ENCODE measurements around the gene BMP7. TPM values are rescaled to one million over a fixed set of nuclear protein-coding genes. Genes with fewer than 3 reads are reported as not detected.

BMP7 gene
- total RNA-seq, 2 experiments from 2014 or later = not detected

DNA sequence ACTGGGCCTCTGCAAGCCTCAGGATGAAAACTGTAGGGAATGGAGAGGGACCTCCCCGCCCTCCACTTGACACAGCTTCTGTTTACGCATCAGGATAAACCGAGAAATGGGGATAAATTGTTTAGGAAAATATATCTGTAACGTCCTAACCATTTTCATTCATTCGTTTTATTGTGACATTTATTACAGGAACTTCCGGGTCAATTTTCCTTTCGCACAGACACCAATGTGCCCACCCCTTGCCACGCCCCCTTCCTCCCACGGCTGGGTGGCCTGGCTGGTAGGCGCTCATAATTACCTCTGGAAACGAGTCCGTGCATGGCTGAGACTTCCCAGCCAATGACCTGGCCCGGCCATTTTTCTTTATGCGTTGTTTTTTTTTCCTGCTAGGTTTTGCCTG is 96.1 kb downstream of the BMP7 start:
- Mint-ChIP-seq H3K4me3 (no peak overlapping the region), H3K27me3 (no peaks in the 10 kb centered on the region), H3K36me3 (ENCODE audit: low read depth) (no peaks in the 10 kb centered on the region), H3K9me3 (no peaks in the 10 kb centered on the region), H3K4me1 (no peaks in the 10 kb centered on the region), H3K27ac (no peak overlapping the region)
- ChIA-PET CTCF (no interaction called here), POLR2A (no interaction called here)
- DNase-seq = no peak

DNA sequence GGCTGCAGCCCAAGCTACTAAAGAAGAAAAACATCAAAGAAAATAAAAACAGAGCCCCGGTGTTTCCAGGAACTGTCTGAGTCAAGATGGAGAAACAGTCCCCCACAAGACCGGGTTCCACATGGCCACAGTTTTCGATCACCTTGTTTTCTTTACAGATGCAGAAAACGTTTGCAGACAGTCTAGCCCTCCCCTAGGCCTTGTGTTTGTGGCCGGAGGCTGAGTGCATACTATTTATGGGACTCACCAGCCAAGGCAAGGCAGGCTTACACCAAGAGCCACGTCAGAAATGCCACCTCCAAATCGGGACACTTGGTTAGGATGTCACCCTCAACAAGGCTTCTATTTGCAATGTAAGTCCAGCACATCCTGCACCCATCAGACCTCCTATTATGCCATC is 97.3 kb downstream of the BMP7 start:
- H3K36me3 Mint-ChIP-seq (ENCODE audit: low read depth) = no peaks in the 10 kb centered on the region
- H3K9me3 Mint-ChIP-seq = no peaks in the 10 kb centered on the region
- POLR2A ChIA-PET = interaction anchor here (0.6 kb wide), 1 partner anchor 76 kb away, joined by 9 read pairs; no protein-coding TSS in a partner anchor
- DNase-seq = no peak
- no peak overlapping the region for H3K27ac Mint-ChIP-seq
- H3K27me3 Mint-ChIP-seq = no peaks in the 10 kb centered on the region
- CTCF ChIA-PET = no interaction called here
- H3K4me3 Mint-ChIP-seq = no peak overlapping the region
- no peaks in the 10 kb centered on the region for H3K4me1 Mint-ChIP-seq

DNA sequence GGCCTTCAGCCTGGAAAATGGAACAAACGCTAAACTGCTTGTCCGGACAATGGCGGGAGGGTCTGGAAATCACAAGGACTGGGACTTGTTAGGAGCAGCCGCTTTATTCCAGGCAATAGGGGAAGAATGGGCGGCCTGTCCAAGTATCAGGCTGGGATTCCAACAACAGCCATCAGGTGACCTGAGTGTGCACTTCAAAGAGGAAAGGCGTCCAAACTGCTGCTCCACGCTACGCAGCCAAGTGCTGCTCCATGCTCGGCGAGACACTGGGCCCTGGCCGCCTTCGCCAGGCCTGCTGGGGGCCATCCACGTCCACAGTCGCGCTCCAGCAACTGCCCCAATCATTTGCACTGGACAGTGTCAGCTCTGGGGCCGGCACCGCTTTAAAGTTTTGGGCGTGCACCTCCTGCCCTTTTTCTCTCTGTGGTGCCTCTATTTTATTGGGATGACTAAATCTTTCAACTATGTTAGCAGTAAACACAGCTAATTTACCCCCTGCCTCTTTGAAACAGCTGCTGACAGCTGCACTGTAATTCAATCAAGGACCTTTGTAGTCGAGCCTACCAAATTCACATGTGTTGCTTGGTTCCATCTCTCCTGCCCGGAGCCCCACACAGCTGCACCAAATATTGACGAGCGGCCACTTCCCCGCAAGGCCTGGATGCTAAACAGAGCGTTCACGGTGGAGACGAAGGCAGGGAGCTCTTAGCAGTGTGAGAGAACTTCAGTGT is 98.3 kb downstream of the BMP7 start:
- Mint-ChIP-seq H3K9me3 (no peaks in the 10 kb centered on the region), H3K27me3 (no peaks in the 10 kb centered on the region), H3K4me3 (no peak overlapping the region), H3K36me3 (ENCODE audit: low read depth) (no peaks in the 10 kb centered on the region), H3K27ac (no peak overlapping the region), H3K4me1 (no peaks in the 10 kb centered on the region)
- POLR2A ChIA-PET = interaction anchor here (0.6 to 0.7 kb wide), 2 partner anchors 77 to 1695 kb away, joined by 6 to 9 read pairs; no protein-coding TSS in a partner anchor
- CTCF ChIA-PET = no interaction called here
- no peak for DNase-seq

DNA sequence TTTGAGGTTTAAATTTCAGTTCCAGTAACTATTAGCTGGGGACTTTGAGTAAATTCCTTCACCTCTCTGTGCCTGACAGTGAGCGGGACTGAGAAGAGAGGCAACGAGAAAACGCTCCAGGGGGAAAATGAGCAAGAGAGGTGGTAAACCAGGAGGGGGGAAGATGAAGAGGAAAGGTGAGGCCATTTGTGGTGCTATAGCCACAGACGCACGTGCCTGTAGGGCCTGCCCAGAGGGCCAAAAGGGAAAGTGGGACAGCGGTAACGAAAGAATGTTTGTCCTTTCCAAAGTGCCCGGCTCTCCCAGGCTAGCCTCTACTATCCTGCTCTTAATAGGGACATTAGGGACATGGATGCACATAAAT is 99.2 kb downstream of the BMP7 start:
- H3K27me3 Mint-ChIP-seq = no peaks in the 10 kb centered on the region
- no peak for DNase-seq
- H3K27ac Mint-ChIP-seq = no peak overlapping the region
- no peaks in the 10 kb centered on the region for H3K4me1 Mint-ChIP-seq
- no peaks in the 10 kb centered on the region for H3K36me3 Mint-ChIP-seq (ENCODE audit: low read depth)
- ChIA-PET POLR2A (no interaction called here), CTCF (no interaction called here)
- H3K4me3 Mint-ChIP-seq = no peak overlapping the region
- H3K9me3 Mint-ChIP-seq = no peaks in the 10 kb centered on the region

DNA sequence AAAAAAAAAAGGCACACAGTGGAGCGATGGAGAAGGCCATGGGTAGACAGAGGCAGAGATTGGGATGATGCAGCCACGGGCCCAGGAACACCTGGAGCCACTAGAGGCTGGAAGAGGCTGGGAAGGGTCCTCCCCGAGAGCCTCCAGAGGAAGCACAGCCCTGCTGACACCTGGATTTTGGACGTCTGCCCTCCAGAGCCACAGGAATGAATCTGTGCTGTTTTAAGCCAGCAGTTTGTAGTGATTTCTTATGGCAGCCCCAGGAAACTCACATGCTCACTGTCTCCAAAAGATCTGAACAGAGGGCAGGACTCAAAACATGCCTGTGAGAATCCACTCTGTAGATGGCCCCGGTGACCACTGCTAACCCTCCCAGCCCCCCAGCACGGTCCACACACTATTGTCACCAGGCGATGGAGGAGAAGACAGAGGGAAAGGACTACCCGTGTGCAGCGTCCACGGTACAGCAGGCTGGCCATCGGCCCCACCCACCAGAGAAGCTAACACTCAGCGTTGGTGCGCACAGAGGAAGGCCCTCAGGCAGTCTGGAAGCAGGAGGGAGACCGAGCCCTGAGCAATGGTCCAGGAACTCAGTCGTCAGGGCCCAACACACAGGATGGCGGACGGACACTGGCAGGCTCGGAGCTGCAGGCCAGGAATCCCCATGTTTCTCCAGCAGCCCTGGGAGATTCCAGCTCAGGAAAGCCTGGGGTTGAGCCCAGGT is 99.7 kb downstream of the BMP7 start:
- Mint-ChIP-seq H3K27me3 (no peaks in the 10 kb centered on the region), H3K4me1 (no peaks in the 10 kb centered on the region), H3K4me3 (no peak overlapping the region), H3K36me3 (ENCODE audit: low read depth) (no peaks in the 10 kb centered on the region), H3K27ac (no peak overlapping the region), H3K9me3 (no peaks in the 10 kb centered on the region)
- DNase-seq = no peak
- POLR2A ChIA-PET = no interaction called here
- CTCF ChIA-PET = no interaction called here

DNA sequence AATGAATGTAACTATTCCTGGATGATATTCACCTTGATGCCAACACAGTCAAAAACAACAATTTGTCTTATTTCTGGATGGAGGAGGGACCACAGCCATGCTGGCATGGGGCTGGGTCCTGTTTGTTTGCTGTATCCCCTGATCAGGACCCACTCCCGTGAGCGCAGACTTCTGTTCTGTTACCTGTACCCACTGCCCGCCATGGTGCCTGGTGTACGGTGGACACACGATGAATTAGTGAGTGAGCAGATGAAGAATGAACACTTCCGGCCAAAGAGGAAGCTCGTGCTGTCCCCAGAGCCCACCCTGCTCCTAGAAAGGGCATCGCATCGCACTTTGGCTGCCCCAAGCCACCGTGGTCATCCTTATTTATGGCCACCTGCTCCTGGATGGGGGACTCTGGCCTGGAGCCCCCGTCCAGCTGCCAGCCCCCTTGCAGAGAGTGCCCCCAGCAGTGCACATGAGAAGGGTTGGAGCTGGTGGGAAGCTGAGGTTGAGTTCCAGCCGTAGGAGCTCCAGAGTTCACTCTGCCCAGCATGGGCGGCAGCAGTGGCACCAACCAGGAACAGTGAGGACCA is 100.9 kb downstream of the BMP7 start:
- Mint-ChIP-seq H3K4me1 (no peaks in the 10 kb centered on the region), H3K4me3 (no peak overlapping the region), H3K27ac (no peak overlapping the region), H3K27me3 (no peaks in the 10 kb centered on the region), H3K9me3 (no peaks in the 10 kb centered on the region), H3K36me3 (ENCODE audit: low read depth) (no peaks in the 10 kb centered on the region)
- ChIA-PET CTCF (no interaction called here), POLR2A (no interaction called here)
- no peak for DNase-seq

DNA sequence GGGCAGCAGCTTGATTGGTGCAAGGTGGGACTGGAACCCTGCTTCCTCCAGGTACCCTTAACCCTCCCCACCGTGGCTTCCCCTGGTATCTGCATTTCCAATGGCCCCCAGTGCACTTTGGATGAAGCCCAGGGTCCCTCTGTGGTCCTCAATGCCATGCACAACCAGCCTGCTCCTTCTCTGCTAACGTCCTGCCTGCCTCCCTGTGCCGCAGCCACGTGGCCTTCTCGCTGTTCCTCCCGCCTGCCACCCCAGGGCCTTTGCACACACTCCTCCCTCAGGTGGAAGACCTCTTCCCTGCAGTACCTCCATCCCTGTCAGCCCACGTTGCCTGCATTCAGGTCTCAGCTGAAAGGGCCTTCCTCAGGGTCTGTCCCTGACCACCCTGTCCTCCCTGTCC is 101.6 kb downstream of the BMP7 start:
- CTCF ChIA-PET = no interaction called here
- Mint-ChIP-seq H3K27me3 (no peaks in the 10 kb centered on the region), H3K36me3 (ENCODE audit: low read depth) (no peaks in the 10 kb centered on the region), H3K4me1 (no peaks in the 10 kb centered on the region), H3K9me3 (no peaks in the 10 kb centered on the region), H3K4me3 (no peak overlapping the region), H3K27ac (no peak overlapping the region)
- DNase-seq = no peak
- POLR2A ChIA-PET = no interaction called here

DNA sequence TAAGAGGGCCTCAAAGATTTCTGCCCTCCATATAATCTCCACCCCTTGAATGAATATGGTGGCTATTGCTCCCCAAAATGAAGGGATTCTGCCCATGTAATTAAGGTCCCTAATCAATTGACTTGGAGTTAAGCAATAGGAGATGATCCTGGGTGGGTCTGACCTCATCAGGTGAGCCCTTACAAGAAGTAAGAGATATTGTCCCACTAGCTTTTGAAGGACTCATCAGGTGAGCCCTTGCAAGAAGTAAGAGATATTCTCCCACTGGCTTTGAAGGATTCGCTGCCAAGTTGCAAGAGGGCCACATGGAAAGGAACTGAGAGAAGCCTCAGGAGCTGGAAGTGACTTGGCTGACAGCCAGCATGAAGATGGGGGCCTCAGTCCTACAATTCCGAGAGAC is 103.4 kb downstream of the BMP7 start:
- H3K4me3 Mint-ChIP-seq = no peak overlapping the region
- ChIA-PET CTCF (interaction anchor here (0.5 kb wide), 1 partner anchor 830 kb away, joined by 4 read pairs; no protein-coding TSS in a partner anchor), POLR2A (no interaction called here)
- no peaks in the 10 kb centered on the region for H3K27me3 Mint-ChIP-seq
- DNase-seq = no peak
- H3K36me3 Mint-ChIP-seq (ENCODE audit: low read depth) = no peaks in the 10 kb centered on the region
- no peak overlapping the region for H3K27ac Mint-ChIP-seq
- H3K4me1 Mint-ChIP-seq = no peaks in the 10 kb centered on the region
- no peaks in the 10 kb centered on the region for H3K9me3 Mint-ChIP-seq

DNA sequence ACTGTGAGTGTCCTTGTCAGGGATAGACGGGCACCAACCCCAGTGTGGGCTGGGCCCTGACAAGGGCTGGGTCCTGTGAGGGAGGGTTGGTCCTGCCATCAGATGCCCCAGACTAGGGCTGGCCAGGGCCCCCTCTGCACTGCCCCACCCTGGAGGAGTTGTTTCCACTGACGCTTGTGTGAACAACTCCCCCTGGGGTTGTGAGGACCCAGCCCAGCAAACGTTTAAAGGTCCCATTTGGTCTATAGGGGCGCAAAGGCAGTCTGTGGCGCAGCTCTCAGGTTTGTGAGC is 104.1 kb downstream of the BMP7 start:
- Mint-ChIP-seq H3K27ac (no peak overlapping the region), H3K27me3 (no peaks in the 10 kb centered on the region), H3K4me1 (no peaks in the 10 kb centered on the region), H3K9me3 (no peaks in the 10 kb centered on the region), H3K36me3 (ENCODE audit: low read depth) (no peaks in the 10 kb centered on the region), H3K4me3 (no peak overlapping the region)
- CTCF ChIA-PET = no interaction called here
- no peak for DNase-seq
- POLR2A ChIA-PET = no interaction called here

DNA sequence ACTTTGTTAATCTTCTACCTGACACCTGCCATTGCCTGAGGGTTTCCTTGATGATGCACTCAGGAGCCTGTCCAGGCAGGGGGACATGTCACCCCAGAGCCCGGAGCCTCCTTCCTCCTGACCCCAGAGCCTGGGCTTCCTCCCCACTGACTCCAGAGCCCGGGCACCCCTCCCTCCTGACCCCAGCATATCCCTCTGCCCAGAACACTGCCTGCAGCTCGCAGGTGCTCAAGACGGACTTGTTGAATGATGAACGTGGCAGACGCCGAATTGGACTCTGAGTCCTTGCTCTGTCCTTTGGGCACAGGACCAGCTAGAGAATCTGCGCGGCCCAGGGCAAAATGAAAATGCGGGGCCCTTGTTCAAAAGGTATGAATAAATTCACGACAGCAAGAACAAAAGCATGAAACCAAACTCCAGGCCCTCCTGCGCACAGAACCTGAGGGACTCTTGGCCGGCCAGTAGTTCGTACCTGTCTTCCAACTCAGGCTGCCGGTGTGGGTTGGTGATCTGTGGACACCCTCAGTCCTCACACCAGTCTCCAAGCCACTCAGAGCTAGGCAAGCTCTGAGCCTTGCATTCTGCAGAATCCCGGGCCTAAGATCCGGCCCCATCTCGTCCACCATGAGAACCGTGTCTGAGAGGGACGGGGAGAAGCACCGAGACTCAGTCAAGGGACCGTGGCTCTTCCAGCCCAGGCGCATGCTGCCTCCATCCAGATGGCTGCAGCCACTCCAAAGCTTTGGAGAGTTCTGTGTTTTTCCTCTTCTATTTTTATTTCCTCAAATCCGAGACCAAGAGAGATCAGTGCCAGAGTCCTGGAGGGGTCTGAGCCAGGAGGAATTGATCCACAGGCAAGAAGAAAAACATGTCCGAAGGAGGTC is 104.7 kb downstream of the BMP7 start:
- ChIA-PET CTCF (no interaction called here), POLR2A (no interaction called here)
- DNase-seq = no peak
- Mint-ChIP-seq H3K27me3 (no peaks in the 10 kb centered on the region), H3K4me3 (no peak overlapping the region), H3K9me3 (no peaks in the 10 kb centered on the region), H3K4me1 (no peaks in the 10 kb centered on the region), H3K27ac (no peak overlapping the region), H3K36me3 (ENCODE audit: low read depth) (no peaks in the 10 kb centered on the region)

DNA sequence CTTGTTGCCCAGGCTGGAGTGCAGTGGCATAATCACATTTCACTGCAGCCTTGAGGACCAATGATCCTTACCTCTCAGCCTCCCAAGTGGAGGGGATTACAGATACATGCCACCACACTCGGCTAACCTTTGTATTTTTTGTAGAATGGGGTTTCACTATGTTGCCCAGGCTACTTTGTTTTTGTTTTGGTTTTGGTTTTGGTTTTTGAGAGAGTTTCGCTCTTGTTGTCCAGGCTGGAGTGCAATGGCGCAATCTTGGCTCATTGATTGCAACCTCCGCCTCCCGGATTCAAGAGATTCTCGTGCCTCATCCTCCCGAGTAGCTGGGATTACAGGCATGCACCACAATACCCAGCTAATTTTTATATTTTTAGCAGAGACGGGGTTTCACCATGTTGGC is 105.5 kb downstream of the BMP7 start:
- POLR2A ChIA-PET = no interaction called here
- Mint-ChIP-seq H3K4me3 (no peak overlapping the region), H3K4me1 (no peaks in the 10 kb centered on the region), H3K36me3 (ENCODE audit: low read depth) (no peaks in the 10 kb centered on the region), H3K9me3 (no peaks in the 10 kb centered on the region), H3K27ac (no peak overlapping the region), H3K27me3 (no peaks in the 10 kb centered on the region)
- CTCF ChIA-PET = no interaction called here
- no peak for DNase-seq

DNA sequence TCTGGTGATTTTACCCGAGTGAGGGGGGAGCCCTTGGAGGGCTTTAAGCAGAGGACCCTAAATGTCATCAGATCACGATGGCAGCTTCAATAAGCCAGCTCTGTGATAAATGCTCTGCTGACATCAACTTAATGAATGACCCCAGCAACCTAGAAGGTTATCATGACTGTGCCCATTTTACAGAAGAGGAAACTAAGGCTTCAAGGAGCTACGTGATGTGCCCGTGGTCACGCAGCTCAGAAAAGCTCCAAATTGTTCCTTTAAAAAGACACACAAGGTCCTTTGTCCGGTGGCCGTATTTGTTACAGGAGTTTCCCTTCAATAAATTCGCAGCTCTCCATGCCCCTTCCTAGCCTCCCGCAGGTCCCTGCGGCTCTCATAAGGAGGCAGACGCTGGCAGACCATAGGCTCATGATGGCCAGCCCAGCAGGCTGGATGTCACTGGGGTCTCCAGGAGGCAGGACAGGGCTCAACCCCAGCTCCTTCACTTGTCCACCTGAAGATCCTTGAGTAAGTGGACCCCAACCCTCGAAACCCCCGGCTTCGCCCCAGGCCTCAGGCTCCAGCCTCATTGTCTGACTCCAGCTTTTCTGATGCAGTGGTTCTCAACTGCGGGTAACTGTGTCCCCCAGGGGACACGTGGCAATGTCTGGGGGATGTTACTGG is 106.4 kb downstream of the BMP7 start:
- ChIA-PET CTCF (no interaction called here), POLR2A (no interaction called here)
- Mint-ChIP-seq H3K36me3 (ENCODE audit: low read depth) (no peaks in the 10 kb centered on the region), H3K4me3 (no peak overlapping the region), H3K27me3 (no peaks in the 10 kb centered on the region), H3K4me1 (no peaks in the 10 kb centered on the region), H3K27ac (no peak overlapping the region), H3K9me3 (no peaks in the 10 kb centered on the region)
- DNase-seq = no peak
